ENCODE results near the gene MGAT2. TPM values are rescaled to one million over a fixed set of nuclear protein-coding genes. Genes with fewer than 3 reads are reported as not detected.

MGAT2 gene
- total RNA-seq, result 33.5 and 43.7 TPM in 2 replicates

DNA sequence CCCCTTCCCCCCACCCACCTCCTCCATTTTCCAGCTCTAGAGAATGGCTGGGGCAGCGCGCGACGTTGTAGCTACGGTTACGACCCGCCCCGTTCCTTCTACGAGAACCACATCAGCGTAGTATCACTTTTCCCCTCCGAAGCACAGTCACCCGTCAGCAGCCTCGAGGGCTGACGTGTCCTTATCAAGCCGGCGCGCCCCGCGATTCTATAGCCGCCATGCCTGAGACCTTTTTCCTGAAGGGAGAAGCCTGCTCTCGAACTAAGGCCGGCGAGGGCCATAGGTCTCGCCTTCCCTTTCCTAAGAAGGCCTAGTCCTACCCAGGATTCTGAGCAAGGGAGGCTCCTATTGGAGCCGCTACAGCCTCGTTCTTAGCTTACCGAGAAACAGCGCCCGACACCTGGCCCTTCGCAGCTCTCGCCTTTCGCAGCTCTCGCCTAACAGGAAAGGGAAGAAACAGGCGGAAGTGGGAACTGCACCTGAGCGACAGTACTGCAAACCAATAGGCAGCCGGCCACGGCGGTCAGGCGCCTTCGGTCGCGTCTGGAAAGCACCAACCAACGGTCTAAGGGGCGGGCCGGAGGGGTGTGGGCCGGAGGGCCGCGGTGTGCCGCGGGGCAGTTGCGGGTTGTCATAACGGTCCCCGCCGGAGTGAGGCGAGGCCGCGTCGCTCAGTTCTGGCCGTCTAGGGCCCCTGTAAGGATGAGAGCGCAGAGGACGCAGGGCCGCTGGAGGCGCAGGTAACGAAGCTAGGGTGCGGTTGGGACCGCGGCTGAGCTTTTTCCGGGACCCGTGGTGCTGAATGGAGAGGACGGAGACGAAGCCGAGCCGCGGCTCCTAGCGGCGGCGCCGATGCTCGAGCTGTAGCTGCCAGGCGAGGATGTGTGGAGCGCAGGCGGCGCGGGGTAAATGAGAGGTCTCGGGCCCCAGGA lies at the start of gene MGAT2, which contains the start of gene RPL36AL:
MGAT2 (plus strand) TSS at position 618 of the 932 bp plus-strand sequence. CDS start 470 bp downstream, outside the sequence.
RPL36AL (minus strand) TSS at position 445 of the 932 bp plus-strand sequence. CDS start 1,522 bp downstream, outside the sequence.

GRCh38 chr14:49585803-49586672 lies 34.6 kb upstream of the MGAT2 start, which contains the start of gene RPS29:
RPS29 (minus strand) TSS chr14:49586380; CDS start chr14:49586346, 34 bp downstream.

DNA sequence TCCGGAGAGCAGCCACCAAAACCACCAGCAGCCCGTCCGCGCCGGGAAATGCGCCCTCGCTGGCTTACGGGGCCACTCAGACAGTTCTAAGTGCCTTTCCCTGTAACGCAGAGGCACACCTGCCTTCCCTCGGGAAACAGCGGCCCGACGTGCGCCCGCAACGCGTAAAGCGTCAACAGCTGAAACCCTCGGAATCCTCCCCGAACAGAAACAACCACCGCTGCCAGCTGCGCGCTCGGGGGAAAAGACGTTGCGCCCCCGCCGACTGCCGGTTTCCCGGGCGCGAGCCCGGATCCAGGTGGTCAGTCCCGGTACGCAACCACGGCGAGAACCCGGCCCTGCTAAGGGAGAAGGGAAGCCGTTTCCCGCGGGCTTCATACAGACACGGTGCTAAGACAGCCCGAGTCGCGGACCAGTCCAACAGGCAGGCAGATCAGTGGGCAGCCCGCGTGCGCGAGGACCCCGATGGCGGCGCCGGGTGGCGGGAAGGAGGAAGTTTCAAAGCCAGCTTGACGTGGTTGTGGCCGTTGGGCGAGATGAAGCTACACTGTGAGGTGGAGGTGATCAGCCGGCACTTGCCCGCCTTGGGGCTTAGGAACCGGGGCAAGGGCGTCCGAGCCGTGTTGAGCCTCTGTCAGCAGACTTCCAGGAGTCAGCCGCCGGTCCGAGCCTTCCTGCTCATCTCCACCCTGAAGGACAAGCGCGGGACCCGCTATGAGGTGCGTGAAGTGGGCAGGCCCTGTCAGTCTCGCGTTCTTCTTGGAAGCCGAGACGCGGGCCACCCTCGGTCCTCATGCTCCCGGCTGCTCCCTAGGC lies 21.9 kb upstream of the MGAT2 start, which contains the start of gene LRR1:
LRR1 (plus strand) TSS at position 456 of the 816 bp plus-strand sequence; CDS start at position 537, 81 bp downstream.

DNA sequence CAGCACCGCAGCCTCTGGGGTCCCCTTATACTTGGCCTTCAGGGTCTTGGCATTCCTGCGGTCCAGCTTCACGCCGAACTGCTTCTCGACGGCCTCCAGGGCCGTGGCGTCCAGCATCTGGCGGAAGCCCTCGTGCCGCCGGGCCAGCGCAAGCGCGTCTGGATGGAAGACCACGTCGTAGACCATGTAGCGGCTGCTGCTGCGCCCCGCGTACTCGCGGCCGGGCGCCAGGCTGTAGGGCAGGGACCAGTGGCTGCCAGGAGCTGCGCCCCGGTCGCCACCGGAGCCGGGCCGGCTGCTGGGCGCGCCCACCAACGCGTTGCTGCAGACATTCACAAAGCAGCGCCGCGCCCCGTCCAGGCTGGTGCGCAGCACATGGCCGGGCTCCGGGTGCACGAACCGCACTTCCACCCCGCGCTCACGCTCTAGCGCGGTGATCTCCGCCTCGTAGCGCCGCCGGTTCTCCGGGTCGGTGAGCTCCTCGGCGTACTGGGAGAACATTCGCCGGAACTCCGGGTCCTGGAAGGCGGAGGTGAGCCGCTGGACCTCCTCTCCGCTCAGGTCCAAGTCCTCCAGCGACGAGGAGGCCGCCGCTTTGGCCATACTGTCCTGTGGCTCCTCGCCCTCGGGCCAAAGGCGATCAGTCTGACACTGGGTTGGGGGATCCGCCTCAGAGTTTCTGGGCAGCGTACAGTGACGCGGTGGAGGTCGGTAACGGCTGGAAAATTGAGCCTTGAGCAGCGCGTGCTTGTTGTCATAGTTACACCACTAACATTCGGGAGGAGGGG lies 14.1 kb downstream of the MGAT2 start, which contains the start of gene DNAAF2:
DNAAF2 (minus strand) TSS at position 698 of the 788 bp plus-strand sequence; CDS start at position 603, 95 bp downstream.

Other genes with a start within 250 kb of the MGAT2 start
- 506 and 2,249 TPM in 2 replicates for gene RPS29, start 34.4 kb upstream of the MGAT2 start, total RNA-seq
- gene LRR1, start 21.9 kb upstream of the MGAT2 start, total RNA-seq, result 8.6 and 10.6 TPM in 2 replicates
- gene RPL36AL, start 173 bp upstream of the MGAT2 start, total RNA-seq, result 286 and 384 TPM in 2 replicates
- gene DNAAF2, start 14.4 kb downstream of the MGAT2 start, total RNA-seq, result 12.6 and 12.9 TPM in 2 replicates
- 1.4 and 2.4 TPM in 2 replicates for gene POLE2, start 67.4 kb downstream of the MGAT2 start, total RNA-seq
- 0.68 and 1.2 TPM in 2 replicates for gene KLHDC1, start 72.3 kb downstream of the MGAT2 start, total RNA-seq
- gene KLHDC2, start 147.4 kb downstream of the MGAT2 start, total RNA-seq, result 64.9 and 86.5 TPM in 2 replicates
- gene NEMF, start 232.0 kb downstream of the MGAT2 start, total RNA-seq, result 38.3 and 71.3 TPM in 2 replicates